T-cell (primary cell): ENCODE data around the gene KDM2B. TPM values are rescaled to one million over a fixed set of nuclear protein-coding genes. Genes with fewer than 3 reads are reported as not detected.

Experiments used
- ATAC-seq, 4 experiments: fragments of 200-7000 bp in 3 of 4; fragments of 150-1000 bp in 1 of 4; cut with Tn5 transposase; replicated peaks in 1 of 4; 1 replicate in 3 of 4; 2 replicates in 1 of 4; pipeline ENCODE4 v1.10.0; 2021; ENCODE audit warnings: moderate library complexity in 3 of 4, mild to moderate bottlenecking in 2 of 4, moderate number of reproducible peaks in 1 of 4
- CTCF ChIA-PET, 2 donors: fragments of 300-600 bp; sonication (Branson Sonifier 250); formaldehyde crosslinking; loops; one replicate each; lab custom pipeline; 2022; ENCODE audit warnings: antibody characterized with exemption in 2 of 2; lab: Charles Lee
- POLR2A ChIA-PET, 2 donors: fragments of 300-600 bp; sonication (Branson Sonifier 250); formaldehyde crosslinking; loops; one replicate each; lab custom pipeline; 2022; ENCODE audit warnings: antibody characterized with exemption in 2 of 2; lab: Charles Lee
- DNase-seq, 35 experiments: peaks; one replicate each; pipeline versions ENCODE4 v3.0.0 to v3.0.0-alpha.2; 2013 to 2023
- H3K27ac ChIP-seq: one replicate; pipeline ENCODE4 v1.5.1; 2013; ENCODE audit warnings: low read length
- H3K27me3 ChIP-seq, 2 experiments: replicated peaks in 1 of 2; 1 replicate in 1 of 2; 2 replicates in 1 of 2; pipeline versions ENCODE4 v1.6.1 to v1.7.0; 2013; ENCODE audit warnings: low read length in 1 of 2, mixed read lengths in 1 of 2; ENCODE audit not compliant: control insufficient read depth in 2 of 2, insufficient read depth in 2 of 2; ENCODE audit errors: extremely low read depth in 1 of 2
- H3K36me3 ChIP-seq, 2 donors: 1 replicate in 1 of 2; 2 replicates in 1 of 2; pipeline versions ENCODE4 v1.6.1 to v1.7.0; 2013; ENCODE audit warnings: low read length in 1 of 2; ENCODE audit not compliant: control insufficient read depth in 2 of 2, insufficient read depth in 1 of 2; ENCODE audit errors: extremely low read depth in 1 of 2
- H3K4me1 ChIP-seq, 2 experiments: 1 replicate in 1 of 2; 2 replicates in 1 of 2; pipeline versions ENCODE4 v1.6.1 to v1.7.0; 2013; ENCODE audit warnings: low read length in 2 of 2, mixed read lengths in 1 of 2; ENCODE audit not compliant: insufficient read depth in 2 of 2, control insufficient read depth in 1 of 2; ENCODE audit errors: extremely low read depth in 1 of 2
- H3K4me3 ChIP-seq, 2 donors: 1 replicate in 1 of 2; 2 replicates in 1 of 2; pipeline versions ENCODE4 v1.5.1 to v1.7.0; 2013; ENCODE audit warnings: mild to moderate bottlenecking in 2 of 2, low read length in 1 of 2, moderate library complexity in 1 of 2; ENCODE audit not compliant: control insufficient read depth in 1 of 2; ENCODE audit errors: extremely low read depth in 1 of 2
- H3K9me3 ChIP-seq: 2 replicates; pipeline ENCODE4 v1.7.0; 2013
- H3K27ac Mint-ChIP-seq, 2 donors: one replicate each; pipeline ENCODE4 v1.8.0; 2020 to 2021; ENCODE audit warnings: mild to moderate bottlenecking in 2 of 2, mixed read lengths in 2 of 2
- H3K27me3 Mint-ChIP-seq, 2 donors: one replicate each; pipeline ENCODE4 v1.8.0; 2021 to 2022; ENCODE audit warnings: mixed read lengths in 2 of 2
- H3K36me3 Mint-ChIP-seq: one replicate; pipeline ENCODE4 v1.8.0; 2021; ENCODE audit warnings: mixed read lengths
- H3K4me1 Mint-ChIP-seq, 3 donors: one replicate each; pipeline ENCODE4 v1.8.0; 2020 to 2022; ENCODE audit warnings: mixed read lengths in 3 of 3, mild to moderate bottlenecking in 1 of 3
- H3K4me3 Mint-ChIP-seq, 3 donors: one replicate each; pipeline ENCODE4 v1.8.0; 2020 to 2022; ENCODE audit warnings: mild to moderate bottlenecking in 3 of 3, mixed read lengths in 3 of 3, moderate library complexity in 3 of 3
- H3K9me3 Mint-ChIP-seq, 3 donors: one replicate each; pipeline ENCODE4 v1.8.0; 2020 to 2022; ENCODE audit warnings: mixed read lengths in 3 of 3
- WGBS: methylation state at CpG from one replicate; pipeline ENCODE4 v1.1.5; 2013; ENCODE audit warnings: missing lambda C conversion rate; ENCODE audit not compliant: insufficient coverage; 5-methylcytosine and 5-hydroxymethylcytosine counted together
- total RNA-seq, 35 experiments: library from RNA in 6 of 35; stranded (reverse) in 6 of 35; fragments of 120-200 nt in 1 of 35; gene quantifications; one replicate each; pipeline versions ENCODE4 v1.2.1 to v1.2.4 and lab custom pipeline; 2013 to 2026

Gene KDM2B
- total RNA-seq, 5 donors from 2014 or later (not counting 1 experiment from before 2014, with no cell fraction given): 74.1 to 102 (median 95.8) TPM

DNA sequence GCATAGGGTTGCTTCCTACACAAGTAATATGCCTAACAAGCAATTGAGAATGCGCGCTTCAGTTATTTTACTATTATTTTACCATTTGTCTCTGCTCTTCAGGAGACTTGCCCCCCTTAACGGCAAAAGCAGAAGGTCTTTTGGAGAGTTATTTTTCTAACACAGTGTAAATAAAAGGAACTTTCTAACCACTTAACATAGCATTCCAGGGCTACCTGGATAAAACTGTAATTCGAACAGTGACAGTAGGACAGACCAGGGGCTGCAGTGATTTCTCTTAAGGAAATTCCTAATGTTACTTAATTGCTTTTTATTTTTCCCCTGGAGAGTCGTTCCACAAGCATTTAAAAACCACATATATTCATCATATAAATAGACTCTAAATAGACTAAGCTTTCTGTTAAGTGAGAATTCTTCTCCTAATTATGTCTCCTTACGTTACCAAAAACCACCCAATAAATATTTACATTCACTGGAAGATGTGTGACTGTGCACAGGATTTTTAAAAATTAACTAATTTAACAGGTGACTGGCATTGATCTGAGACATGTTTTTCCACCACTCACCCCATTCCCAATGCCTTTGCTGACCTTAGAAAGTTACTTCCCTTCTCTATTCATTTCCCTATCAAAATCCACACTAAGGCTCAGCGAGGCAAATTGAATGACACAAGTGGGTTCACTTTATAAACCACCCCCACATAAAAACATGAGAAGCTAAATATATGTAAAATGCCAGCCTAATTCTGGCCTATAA, 108.5 kb downstream of the KDM2B start:
- Histone ChIP-seq H3K4me3 (no peak overlapping the region), H3K27ac (no peak overlapping the region), H3K27me3 (no peaks in the 10 kb centered on the region), H3K9me3 (no peaks in the 10 kb centered on the region), H3K36me3 (no peaks in the 10 kb centered on the region), H3K4me1 (peaks cover 6 to 7% of the 10 kb centered on the region in 2 experiments)
- CTCF ChIA-PET: no interaction called here
- Mint-ChIP-seq H3K36me3 (peaks cover 3% of the 10 kb centered on the region), H3K27me3 (no peaks in the 10 kb centered on the region), H3K4me3 (no peak overlapping the region), H3K27ac (no peak overlapping the region), H3K4me1 (peaks cover 0 to 12% (median 11%) of the 10 kb centered on the region in 3 donors), H3K9me3 (no peaks in the 10 kb centered on the region)
- POLR2A ChIA-PET: no interaction called here
- no CpG with 5 or more reads among the region's 7 CpGs for WGBS
- no peak for ATAC-seq
- DNase-seq: no peak

DNA sequence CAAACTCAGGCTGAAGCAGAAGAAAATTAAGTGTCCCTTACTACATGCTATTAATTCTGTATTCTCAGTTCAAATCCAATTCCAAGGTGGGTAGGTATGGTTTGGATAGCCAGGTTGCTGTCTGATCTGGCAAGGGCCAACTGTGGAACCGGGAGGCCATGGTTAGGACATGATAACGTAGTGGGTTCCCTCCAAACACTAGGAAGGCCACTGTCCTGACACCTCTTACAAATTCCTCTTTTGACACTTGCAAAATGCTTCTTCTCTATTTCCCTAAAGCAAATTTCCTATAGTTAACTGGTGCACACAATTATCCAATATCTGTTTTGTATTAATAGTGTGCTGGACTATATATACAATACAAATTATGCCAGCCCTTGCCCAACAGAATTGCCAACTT, 110.1 kb downstream of the KDM2B start:
- ChIA-PET CTCF (no interaction called here), POLR2A (no interaction called here)
- ATAC-seq (no peak), DNase-seq (no peak)
- no peaks in the 10 kb centered on the region for H3K9me3 Mint-ChIP-seq
- Histone ChIP-seq H3K9me3 (no peaks in the 10 kb centered on the region), H3K27ac (no peak overlapping the region), H3K36me3 (no peaks in the 10 kb centered on the region), H3K27me3 (no peaks in the 10 kb centered on the region), H3K4me1 (peaks cover 11 to 12% of the 10 kb centered on the region in 2 experiments), H3K4me3 (no peak overlapping the region)
- H3K4me3 Mint-ChIP-seq: no peak overlapping the region
- no peaks in the 10 kb centered on the region for H3K27me3 Mint-ChIP-seq
- H3K4me1 Mint-ChIP-seq: peaks cover 7 to 18% (median 16%) of the 10 kb centered on the region in 3 donors
- peaks cover 3% of the 10 kb centered on the region for H3K36me3 Mint-ChIP-seq
- WGBS: 90% methylated on average over 2 of the region's 2 CpGs
- H3K27ac Mint-ChIP-seq: peak overlapping the region; percentile 60 to 67

DNA sequence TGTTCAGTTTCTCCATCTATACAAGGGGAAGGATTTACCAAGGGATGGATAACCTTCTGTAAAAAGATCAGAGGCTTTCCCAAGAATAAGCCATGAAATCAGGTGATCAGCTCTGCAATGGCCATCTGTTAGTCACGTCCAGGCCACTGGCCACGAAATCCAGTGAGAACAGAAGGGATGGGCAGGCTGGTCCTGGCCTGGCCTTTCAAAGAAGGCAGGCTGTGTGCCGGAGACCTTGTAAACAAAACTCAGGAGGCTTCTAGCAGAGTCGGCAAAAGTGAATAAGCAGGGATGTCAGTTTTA, 112.4 kb downstream of the KDM2B start:
- Histone ChIP-seq H3K27ac (no peak overlapping the region), H3K27me3 (no peaks in the 10 kb centered on the region), H3K4me3 (no peak overlapping the region), H3K36me3 (peaks cover 0 to 2% of the 10 kb centered on the region in 2 donors), H3K9me3 (no peaks in the 10 kb centered on the region), H3K4me1 (peaks cover 14 to 34% of the 10 kb centered on the region in 2 experiments)
- peak overlapping the region in 2 of 3 donors; percentile 59 to 63 for H3K4me3 Mint-ChIP-seq
- no peaks in the 10 kb centered on the region for H3K9me3 Mint-ChIP-seq
- H3K36me3 Mint-ChIP-seq: no peaks in the 10 kb centered on the region
- DNase-seq (no peak), ATAC-seq (no peak)
- ChIA-PET CTCF (interaction anchor here (0.6 to 1.1 kb wide), 3 partner anchors 9 to 897 kb away, joined by 3 to 4 read pairs (median 3); no protein-coding TSS in a partner anchor), POLR2A (interaction anchor here (0.5 to 0.6 kb wide), 2 partner anchors 7 to 326 kb away, joined by 4 read pairs; no protein-coding TSS in a partner anchor)
- H3K27me3 Mint-ChIP-seq: no peaks in the 10 kb centered on the region
- H3K4me1 Mint-ChIP-seq: peaks cover 18 to 33% (median 28%) of the 10 kb centered on the region in 3 donors
- peak overlapping the region; percentile 68 to 78 for H3K27ac Mint-ChIP-seq
- 81% methylated on average over 2 of the region's 4 CpGs for WGBS

DNA sequence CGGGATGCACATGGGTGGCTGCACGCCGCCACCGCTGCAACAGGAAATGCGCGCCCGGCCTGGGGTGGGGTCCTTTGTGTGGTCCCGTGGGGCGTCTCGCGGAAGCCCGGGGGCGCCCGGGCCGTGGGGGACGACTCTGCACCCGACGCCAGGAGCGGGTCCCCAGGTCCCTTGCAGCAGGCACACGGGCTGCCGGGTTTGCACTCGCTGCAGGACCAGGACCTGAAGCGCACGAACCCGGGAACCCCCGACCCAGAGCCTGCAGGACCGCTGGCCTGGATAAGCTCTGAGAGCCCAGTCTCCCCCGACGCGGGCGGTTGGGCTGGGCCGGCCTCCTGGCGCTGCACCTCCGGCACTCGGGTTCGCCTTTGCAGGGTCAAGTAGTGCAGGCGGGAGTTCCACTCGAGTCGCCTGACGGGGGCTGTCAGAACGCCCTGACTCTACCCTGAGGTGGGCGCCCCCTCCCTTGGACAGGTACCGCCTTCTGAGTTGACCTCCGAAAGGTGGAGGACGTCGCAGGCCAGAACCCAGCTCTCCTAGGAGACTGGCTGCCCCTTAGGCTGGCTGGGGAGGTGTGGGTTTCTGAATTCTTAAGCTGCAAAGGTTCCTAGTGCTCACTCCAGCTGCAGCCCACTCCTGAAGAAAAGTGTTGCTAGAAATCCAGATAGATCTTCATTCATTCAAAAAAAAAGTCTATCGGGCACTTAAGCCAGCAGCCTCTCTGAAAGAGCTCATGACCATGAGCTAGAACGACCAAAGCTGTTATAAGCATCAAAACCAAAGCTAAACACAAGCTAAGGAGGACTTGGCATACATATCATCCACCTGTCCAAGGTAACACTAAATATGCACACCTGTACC, 113.0 kb downstream of the KDM2B start:
- H3K27me3 Mint-ChIP-seq: no peaks in the 10 kb centered on the region
- H3K36me3 Mint-ChIP-seq: no peaks in the 10 kb centered on the region
- peaks cover 18 to 33% (median 28%) of the 10 kb centered on the region in 3 donors for H3K4me1 Mint-ChIP-seq
- POLR2A ChIA-PET: interaction anchor here (0.5 to 0.6 kb wide), 4 partner anchors 8 to 1084 kb away, joined by 3 to 6 read pairs (median 4); no protein-coding TSS in a partner anchor
- ATAC-seq (peak in 1 of 4 experiments; percentile 1), DNase-seq (peak in 3 of 35 experiments; percentile 6 to 33 (median 6))
- H3K4me1 ChIP-seq: peaks cover 14 to 34% of the 10 kb centered on the region in 2 experiments
- CTCF ChIA-PET: interaction anchor here (0.6 to 1.1 kb wide), 3 partner anchors 9 to 898 kb away, joined by 3 to 4 read pairs (median 3); no protein-coding TSS in a partner anchor
- WGBS: 5% methylated on average over 42 of the region's 48 CpGs
- H3K4me3 Mint-ChIP-seq: peak overlapping the region; percentile 34 to 63 (median 59)
- H3K4me3 ChIP-seq: peak overlapping the region in 1 of 2 donors; percentile 40
- peak overlapping the region; percentile 68 to 78 for H3K27ac Mint-ChIP-seq
- no peaks in the 10 kb centered on the region for H3K27me3 ChIP-seq
- H3K9me3 ChIP-seq: no peaks in the 10 kb centered on the region
- H3K9me3 Mint-ChIP-seq: no peaks in the 10 kb centered on the region
- H3K36me3 ChIP-seq: peaks cover 0 to 2% of the 10 kb centered on the region in 2 donors
- peak overlapping the region; percentile 55 for H3K27ac ChIP-seq

DNA sequence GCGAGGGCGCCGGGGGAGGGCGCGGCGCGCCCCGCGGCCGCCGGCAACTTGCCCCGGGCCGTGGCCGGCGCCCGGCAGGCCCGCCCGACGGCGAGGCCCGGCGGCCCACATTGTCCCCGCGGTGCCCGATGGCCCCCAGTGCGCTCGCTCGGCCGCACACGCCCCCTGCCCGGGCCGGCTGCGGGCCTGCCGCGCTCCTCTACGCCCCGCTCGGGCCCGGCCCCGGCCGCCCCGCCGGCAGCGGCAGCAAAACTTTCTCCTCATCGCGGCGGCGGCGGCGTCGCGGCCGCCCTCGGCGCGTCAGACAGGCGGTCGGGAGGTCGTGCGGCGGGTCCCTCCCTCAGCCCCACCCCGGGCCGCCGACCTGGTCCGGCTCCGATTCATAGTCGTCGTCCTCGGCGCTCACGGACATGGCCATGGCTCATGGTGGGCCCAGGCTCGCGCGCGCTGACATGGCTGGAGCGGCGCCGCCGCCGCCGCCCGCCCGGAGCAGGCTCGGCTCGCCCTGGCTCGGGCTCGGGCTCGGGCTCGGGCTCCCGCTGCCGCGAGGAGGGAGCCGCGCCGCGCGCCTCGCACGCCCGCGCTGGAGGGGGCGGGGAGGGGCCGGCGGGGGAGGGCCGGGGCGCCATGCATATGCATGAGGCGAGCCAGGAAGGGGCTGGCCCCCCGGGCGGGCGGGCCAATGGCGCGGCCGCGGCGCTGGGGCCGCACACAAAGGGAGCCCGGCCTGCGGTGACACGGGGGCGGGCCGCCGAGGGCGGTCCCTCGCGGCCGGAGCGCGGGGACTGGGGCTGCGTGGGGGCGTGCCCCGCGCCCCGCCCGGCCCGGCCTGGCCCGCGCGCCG, 113.8 kb downstream of the KDM2B start:
- H3K36me3 ChIP-seq: peaks cover 0 to 2% of the 10 kb centered on the region in 2 donors
- no peaks in the 10 kb centered on the region for H3K9me3 ChIP-seq
- peaks cover 14 to 35% of the 10 kb centered on the region in 2 experiments for H3K4me1 ChIP-seq
- no peaks in the 10 kb centered on the region for H3K27me3 ChIP-seq
- Mint-ChIP-seq H3K9me3 (no peaks in the 10 kb centered on the region), H3K27ac (no peak overlapping the region), H3K36me3 (no peaks in the 10 kb centered on the region), H3K4me1 (peaks cover 19 to 34% (median 29%) of the 10 kb centered on the region in 3 donors), H3K27me3 (no peaks in the 10 kb centered on the region), H3K4me3 (peak overlapping the region in 2 of 3 donors; percentile 31 to 86)
- under 1% methylated on average over 128 of the region's 139 CpGs for WGBS
- DNase-seq: peak; percentile 74 to 92 (median 84)
- ChIA-PET POLR2A (interaction anchor here in 1 of 2 donors (0.6 kb wide), 1 partner anchor 1083 kb away, joined by 6 read pairs; no protein-coding TSS in a partner anchor), CTCF (no interaction called here)
- peak overlapping the region; percentile 44 to 48 for H3K4me3 ChIP-seq
- ATAC-seq: peak; percentile 88 to 89 (median 88)
- H3K27ac ChIP-seq: no peak overlapping the region
